B cell (primary cell): ENCODE data around the gene MICU1. TPM values are rescaled to one million over a fixed set of nuclear protein-coding genes. Genes with fewer than 3 reads are reported as not detected.

Experiments used
- ATAC-seq: fragments of 200-7000 bp; cut with Tn5 transposase; one replicate; pipeline ENCODE4 v1.10.0; 2021; ENCODE audit warnings: low read depth, mild to moderate bottlenecking, moderate number of reproducible peaks, moderate library complexity
- CTCF ChIA-PET: fragments of 350-600 bp; sonication (Branson Sonifier 250); formaldehyde crosslinking; loops from one replicate; lab custom pipeline; 2021; ENCODE audit warnings: antibody characterized with exemption, inconsistent platforms; lab: Charles Lee
- POLR2A ChIA-PET: fragments of 350-600 bp; sonication (Branson Sonifier 250); formaldehyde crosslinking; loops from one replicate; lab custom pipeline; 2021; ENCODE audit warnings: antibody characterized with exemption; lab: Charles Lee
- DNase-seq: peaks from one replicate; pipeline ENCODE4 v3.0.0; 2013
- H2AFZ ChIP-seq: 2 replicates; pipeline ENCODE4 v1.6.1; 2012; ENCODE audit warnings: mild to moderate bottlenecking, low read depth, low read length; ENCODE audit not compliant: insufficient read depth, poor library complexity, severe bottlenecking
- H3K27ac ChIP-seq, 2 donors: 1 replicate in 1 of 2; 2 replicates in 1 of 2; pipeline ENCODE4 v1.5.1; 2012 to 2013; ENCODE audit warnings: low read length in 2 of 2, mild to moderate bottlenecking in 2 of 2, moderate library complexity in 1 of 2
- H3K27me3 ChIP-seq, 4 experiments: fragments of 200-600 bp in 1 of 4; sonication (generic) in 1 of 4; replicated peaks in 1 of 4; 1 replicate in 2 of 4; 2 replicates in 2 of 4; pipeline versions ENCODE4 v1.6.1 to v1.7.0; 2013 to 2016; ENCODE audit warnings: low read length in 3 of 4, mild to moderate bottlenecking in 2 of 4, mixed read lengths in 1 of 4, moderate library complexity in 1 of 4; ENCODE audit not compliant: insufficient read depth in 4 of 4, control insufficient read depth in 3 of 4; ENCODE audit errors: control extremely low read depth in 1 of 4
- H3K36me3 ChIP-seq, 2 experiments: replicated peaks in 1 of 2; 1 replicate in 1 of 2; 2 replicates in 1 of 2; pipeline versions ENCODE4 v1.6.1 to v1.7.1; 2013; ENCODE audit warnings: low read length in 1 of 2; ENCODE audit not compliant: insufficient read depth in 2 of 2, control insufficient read depth in 1 of 2; ENCODE audit errors: control extremely low read depth in 1 of 2, extremely low read depth in 1 of 2
- H3K4me1 ChIP-seq, 2 donors: fragments of 200-600 bp in 1 of 2; sonication (generic) in 1 of 2; 1 replicate in 1 of 2; 2 replicates in 1 of 2; pipeline versions ENCODE4 v1.5.1 to v1.6.1; 2013 to 2017; ENCODE audit warnings: low read length in 2 of 2; ENCODE audit not compliant: control insufficient read depth in 2 of 2, insufficient read depth in 2 of 2
- H3K4me2 ChIP-seq: replicated peaks from 2 replicates; pipeline ENCODE3; 2012; ENCODE audit warnings: mild to moderate bottlenecking, low read depth, low read length; ENCODE audit not compliant: poor library complexity, severe bottlenecking
- H3K4me3 ChIP-seq, 5 experiments: fragments of 200-600 bp in 1 of 5; sonication (generic) in 1 of 5; 1 replicate in 3 of 5; 2 replicates in 2 of 5; pipeline versions ENCODE4 v1.5.1 to v1.7.0; 2011 to 2016; ENCODE audit warnings: low read length in 4 of 5, mild to moderate bottlenecking in 4 of 5, low read depth in 2 of 5, control low read depth in 1 of 5, moderate library complexity in 1 of 5; ENCODE audit not compliant: insufficient read depth in 1 of 5; ENCODE audit errors: control extremely low read depth in 1 of 5, extremely low read depth in 1 of 5
- H3K79me2 ChIP-seq: fragments of 200-600 bp; sonication (generic); one replicate; pipeline ENCODE4 v1.6.0; 2016; ENCODE audit warnings: low read length; ENCODE audit not compliant: control insufficient read depth, insufficient read depth
- H3K9ac ChIP-seq: fragments of 200-600 bp; sonication (generic); 2 replicates; pipeline ENCODE4 v1.6.1; 2017; ENCODE audit warnings: mild to moderate bottlenecking, low read length, moderate library complexity
- H3K9me3 ChIP-seq, 3 donors: one replicate each; pipeline versions ENCODE4 v1.6.1 to v1.7.1; 2013; ENCODE audit warnings: low read length in 2 of 3; ENCODE audit not compliant: control insufficient read depth in 2 of 3, insufficient read depth in 1 of 3; ENCODE audit errors: control extremely low read depth in 1 of 3
- H4K20me1 ChIP-seq: 2 replicates; pipeline ENCODE4 v1.6.0; 2012; ENCODE audit warnings: mild to moderate bottlenecking, low read length; ENCODE audit not compliant: insufficient read depth, control insufficient read depth, poor library complexity, severe bottlenecking
- H3K27ac Mint-ChIP-seq: one replicate; pipeline ENCODE4 v1.8.0; 2021; ENCODE audit warnings: mixed read lengths
- H3K27me3 Mint-ChIP-seq: one replicate; pipeline ENCODE4 v1.8.0; 2021; ENCODE audit warnings: mixed read lengths
- H3K4me1 Mint-ChIP-seq: one replicate; pipeline ENCODE4 v1.8.0; 2021; ENCODE audit warnings: mixed read lengths
- H3K4me3 Mint-ChIP-seq: one replicate; pipeline ENCODE4 v1.8.0; 2021; ENCODE audit warnings: mixed read lengths
- H3K9me3 Mint-ChIP-seq: one replicate; pipeline ENCODE4 v1.8.0; 2022; ENCODE audit warnings: mixed read lengths; ENCODE audit not compliant: insufficient read depth
- CTCF ChIP-seq: fragments of 200-600 bp; IDR thresholded peaks from one replicate; pipeline ENCODE4 v1.8.0; 2022; ENCODE audit warnings: antibody characterized with exemption, mild to moderate bottlenecking
- EZH2 ChIP-seq: IDR thresholded peaks from 2 replicates; pipeline ENCODE4 v1.6.1; 2012; ENCODE audit warnings: borderline replicate concordance, low read depth, mild to moderate bottlenecking, moderate library complexity, low read length; ENCODE audit not compliant: insufficient read depth, poor library complexity, severe bottlenecking
- WGBS: methylation state at CpG from one replicate; pipeline ENCODE4 v1.1.5; 2013; ENCODE audit warnings: missing lambda C conversion rate; ENCODE audit not compliant: insufficient coverage; 5-methylcytosine and 5-hydroxymethylcytosine counted together
- intact Hi-C: fragments of 100-400 bp; cut with micrococcal nuclease; formaldehyde crosslinking; loops from one replicate; pipeline ENCODE4 v1.10.0; 2022
- polyA plus RNA-seq: library from polyadenylated mRNA; depleted of rRNA; stranded (reverse); fragments of >200 nt; gene quantifications from 2 replicates; pipeline ENCODE4 v1.2.3, GENCODE V29; 2012
- total RNA-seq, 2 donors: library from RNA; stranded (reverse); fragments of 120-200 nt in 1 of 2; gene quantifications; 1 replicate in 1 of 2; 2 replicates in 1 of 2; pipeline versions ENCODE4 v1.2.3 to v1.2.4, GENCODE V29; 2013 to 2022

Gene MICU1
- total and polyA plus RNA-seq, 2 donors (not counting 1 experiment from before 2014, with no cell fraction given), result 12.0 to 34.7 TPM

DNA sequence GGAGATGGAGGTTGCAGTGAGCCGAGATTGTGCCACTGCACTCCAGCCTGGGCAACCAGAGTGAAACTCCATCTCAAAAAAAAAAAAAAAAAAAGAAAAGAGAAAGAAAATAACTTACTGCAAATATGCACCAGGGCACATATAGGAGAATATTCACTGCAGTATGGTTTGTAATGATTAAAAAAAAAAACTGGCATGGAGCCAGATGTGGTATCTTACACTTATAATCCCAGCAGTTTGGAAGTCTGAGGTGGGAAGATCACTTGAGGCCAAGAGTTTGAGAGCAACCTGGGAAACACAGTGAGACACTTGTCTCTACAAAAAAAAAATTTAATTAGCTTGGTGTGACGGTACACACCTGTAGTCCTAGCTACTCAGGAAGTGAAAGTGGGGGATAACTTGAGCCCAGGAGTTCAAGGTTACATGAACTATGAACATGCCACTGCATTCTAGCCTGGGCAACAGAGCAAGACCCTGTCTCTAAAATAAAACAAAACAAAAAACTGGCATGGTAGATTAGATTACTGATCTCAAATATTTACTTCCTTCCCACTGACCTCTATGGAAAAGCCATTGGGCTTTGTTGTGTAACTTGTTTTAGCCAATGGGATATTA lies 85.6 kb downstream of the MICU1 start:
- H3K9me3 ChIP-seq, result peaks cover 4 to 21% (median 13%) of the 10 kb centered on the region in 3 donors
- ATAC-seq, result no peak
- Mint-ChIP-seq H3K4me3 (no peak overlapping the region), H3K9me3 (no peaks in the 10 kb centered on the region), H3K27ac (no peak overlapping the region), H3K4me1 (peaks cover 17% of the 10 kb centered on the region), H3K27me3 (no peaks in the 10 kb centered on the region)
- CTCF ChIA-PET, result no interaction called here
- no peaks in the 10 kb centered on the region for H3K27me3 ChIP-seq
- no peak overlapping the region for H3K4me2 ChIP-seq
- H3K79me2 ChIP-seq, result no peaks in the 10 kb centered on the region
- TF ChIP-seq EZH2 (no peak), CTCF (no peak)
- H3K4me1 ChIP-seq, result peaks cover 0 to 8% of the 10 kb centered on the region in 2 donors
- no CpG with 5 or more reads among the region's 2 CpGs for WGBS
- no peak overlapping the region for H3K27ac ChIP-seq
- no peak overlapping the region for H2AFZ ChIP-seq
- H3K9ac ChIP-seq, result no peak overlapping the region
- H3K36me3 ChIP-seq, result peaks cover 1 to 9% of the 10 kb centered on the region in 2 experiments
- no peak overlapping the region for H3K4me3 ChIP-seq
- H4K20me1 ChIP-seq, result no peaks in the 10 kb centered on the region
- no peak for DNase-seq
- POLR2A ChIA-PET, result no interaction called here
- intact Hi-C loops, result no loop called here

DNA sequence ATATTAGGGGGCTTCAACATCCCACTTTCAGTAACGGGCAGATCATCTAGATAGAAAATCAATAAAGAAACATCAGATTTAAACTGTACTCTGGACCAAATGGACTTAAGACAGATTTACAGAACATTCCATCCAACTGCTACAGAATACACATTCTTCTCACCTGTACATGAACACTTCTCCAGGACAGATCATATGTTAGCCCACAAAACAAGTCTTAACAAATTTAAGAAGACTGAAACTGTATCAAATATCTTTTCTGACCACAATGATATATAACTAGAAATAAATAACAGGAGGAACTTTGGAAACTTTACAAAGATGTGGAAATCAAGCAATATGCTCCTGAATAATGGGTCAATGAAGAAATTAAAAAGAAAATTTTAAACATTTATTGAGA lies 86.7 kb downstream of the MICU1 start:
- Histone ChIP-seq H3K27ac (no peak overlapping the region), H3K9me3 (peaks cover 4 to 21% (median 13%) of the 10 kb centered on the region in 3 donors), H2AFZ (no peak overlapping the region), H3K9ac (no peak overlapping the region), H3K4me3 (no peak overlapping the region), H3K4me1 (peaks cover 0 to 8% of the 10 kb centered on the region in 2 donors), H3K36me3 (peaks cover 1 to 9% of the 10 kb centered on the region in 2 experiments), H4K20me1 (no peaks in the 10 kb centered on the region), H3K4me2 (no peak overlapping the region), H3K79me2 (no peaks in the 10 kb centered on the region), H3K27me3 (no peaks in the 10 kb centered on the region)
- no peaks in the 10 kb centered on the region for H3K27me3 Mint-ChIP-seq
- TF ChIP-seq EZH2, result no peak
- no peak for TF ChIP-seq CTCF
- peaks cover 17% of the 10 kb centered on the region for H3K4me1 Mint-ChIP-seq
- H3K9me3 Mint-ChIP-seq, result no peaks in the 10 kb centered on the region
- no peak overlapping the region for H3K4me3 Mint-ChIP-seq
- ChIA-PET POLR2A (no interaction called here), CTCF (no interaction called here)
- WGBS, result 100% methylated on average over 1 of the region's 1 CpG
- ATAC-seq (no peak), DNase-seq (no peak)
- no peak overlapping the region for H3K27ac Mint-ChIP-seq
- intact Hi-C loops, result no loop called here
